Nephron progenitor cell (in vitro differentiated cells): ENCODE results near the gene FAM168A.
A peak's percentile ranks its signal among the peaks of the same experiment; 100 is the strongest.

ENCODE experiments used
- DNase-seq: peaks from one replicate; pipeline ENCODE4 v3.0.0; 2021
- H3K27ac Mint-ChIP-seq: 2 replicates; pipeline ENCODE4 v1.8.0; 2021; ENCODE audit warnings: mild to moderate bottlenecking, moderate library complexity, mixed read lengths
- H3K27me3 Mint-ChIP-seq: 2 replicates; pipeline ENCODE4 v1.8.0; 2021; ENCODE audit warnings: mild to moderate bottlenecking, low read depth, mixed read lengths; ENCODE audit not compliant: poor library complexity
- H3K36me3 Mint-ChIP-seq: 2 replicates; pipeline ENCODE4 v1.8.0; 2021; ENCODE audit warnings: low read depth, mixed read lengths
- H3K4me1 Mint-ChIP-seq: 2 replicates; pipeline ENCODE4 v1.8.0; 2021; ENCODE audit warnings: mixed read lengths
- H3K4me3 Mint-ChIP-seq: 2 replicates; pipeline ENCODE4 v1.8.0; 2021; ENCODE audit warnings: mild to moderate bottlenecking, moderate library complexity, mixed read lengths
- H3K9me3 Mint-ChIP-seq: 2 replicates; pipeline ENCODE4 v1.8.0; 2021; ENCODE audit warnings: mild to moderate bottlenecking, moderate library complexity, mixed read lengths
- CTCF ChIP-seq: fragments of 200-600 bp; sonication (generic); IDR thresholded peaks from 2 replicates; pipeline ENCODE4 v1.5.0; 2021; ENCODE audit warnings: antibody characterized with exemption

Gene FAM168A

GRCh38 chr11:73396251-73396930 lies 201.5 kb downstream of the FAM168A start:
- Mint-ChIP-seq H3K27me3 (peaks cover 3% of the 10 kb centered on the region), H3K4me3 (no peak overlapping the region), H3K27ac (peak overlapping the region; percentile 36), H3K9me3 (no peaks in the 10 kb centered on the region), H3K36me3 (peaks cover 5% of the 10 kb centered on the region), H3K4me1 (peaks cover 25% of the 10 kb centered on the region)
- no peak for DNase-seq
- TF ChIP-seq CTCF = no peak

- H3K4me1 Mint-ChIP-seq = peaks cover 23% of the 10 kb centered on the region
- peaks cover 3% of the 10 kb centered on the region for H3K27me3 Mint-ChIP-seq
- peaks cover 5% of the 10 kb centered on the region for H3K36me3 Mint-ChIP-seq
- no peak for DNase-seq
- no peak overlapping the region for H3K4me3 Mint-ChIP-seq
- TF ChIP-seq CTCF = no peak
- no peak overlapping the region for H3K27ac Mint-ChIP-seq
- H3K9me3 Mint-ChIP-seq = no peaks in the 10 kb centered on the region
These were observed 202.4 kb downstream of the FAM168A start for GRCh38 chr11:73395297-73396208.

GRCh38 chr11:73394416-73395296 lies 203.3 kb downstream of the FAM168A start:
- Mint-ChIP-seq H3K4me3 (no peak overlapping the region), H3K36me3 (peaks cover 5% of the 10 kb centered on the region), H3K27ac (no peak overlapping the region), H3K4me1 (peaks cover 27% of the 10 kb centered on the region), H3K9me3 (no peaks in the 10 kb centered on the region), H3K27me3 (peaks cover 3% of the 10 kb centered on the region)
- no peak for DNase-seq
- TF ChIP-seq CTCF = no peak

- Mint-ChIP-seq H3K36me3 (no peaks in the 10 kb centered on the region), H3K9me3 (no peaks in the 10 kb centered on the region), H3K4me3 (no peak overlapping the region), H3K4me1 (peaks cover 27% of the 10 kb centered on the region), H3K27ac (no peak overlapping the region), H3K27me3 (peaks cover 3% of the 10 kb centered on the region)
- peak; percentile 76 for TF ChIP-seq CTCF
- DNase-seq = peak; percentile 80
These were observed 204.2 kb downstream of the FAM168A start for GRCh38 chr11:73393479-73394415.

GRCh38 chr11:73393011-73393380 lies 204.9 kb downstream of the FAM168A start:
- Mint-ChIP-seq H3K9me3 (no peaks in the 10 kb centered on the region), H3K4me3 (no peak overlapping the region), H3K27ac (no peak overlapping the region), H3K27me3 (peaks cover 3% of the 10 kb centered on the region), H3K36me3 (no peaks in the 10 kb centered on the region), H3K4me1 (peaks cover 32% of the 10 kb centered on the region)
- TF ChIP-seq CTCF = no peak
- DNase-seq = no peak
